Smooth muscle cell (in vitro differentiated cells): ENCODE results near the gene ZNF75A. TPM values are rescaled to one million over a fixed set of nuclear protein-coding genes. Genes with fewer than 3 reads are reported as not detected.

Source experiments
- DNase-seq: peaks from one replicate; lab custom pipeline; 2025; ENCODE audit not compliant: unreplicated experiment; lab: John Stamatoyannopoulos, UW
- H2AFZ ChIP-seq: fragments of 200-600 bp; sonication (generic); 2 replicates; pipeline ENCODE4 v1.6.0; 2016; ENCODE audit warnings: antibody characterized with exemption, low read depth, mild to moderate bottlenecking
- H3F3A ChIP-seq: fragments of 200-600 bp; sonication (generic); 2 replicates; pipeline ENCODE4 v1.6.0; 2017; ENCODE audit warnings: antibody characterized with exemption, low read depth
- H3K27ac ChIP-seq: fragments of 200-600 bp; sonication (generic); 2 replicates; pipeline ENCODE4 v1.5.1; 2016; ENCODE audit warnings: low read depth, mild to moderate bottlenecking
- H3K27me3 ChIP-seq: fragments of 200-600 bp; sonication (generic); 2 replicates; pipeline ENCODE4 v1.6.1; 2016; ENCODE audit warnings: low read depth, mild to moderate bottlenecking
- H3K36me3 ChIP-seq: fragments of 200-600 bp; sonication (generic); 2 replicates; pipeline ENCODE4 v1.5.1; 2016; ENCODE audit warnings: low read depth
- H3K4me1 ChIP-seq: fragments of 200-600 bp; sonication (generic); 2 replicates; pipeline ENCODE4 v1.5.1; 2016; ENCODE audit warnings: low read depth
- H3K4me2 ChIP-seq: fragments of 200-600 bp; sonication (generic); 2 replicates; pipeline ENCODE4 v1.6.0; 2016; ENCODE audit warnings: mild to moderate bottlenecking
- H3K4me3 ChIP-seq: fragments of 200-600 bp; sonication (generic); 2 replicates; pipeline ENCODE4 v1.5.1; 2016; ENCODE audit warnings: mild to moderate bottlenecking
- H3K79me2 ChIP-seq: fragments of 200-600 bp; sonication (generic); 2 replicates; pipeline ENCODE4 v1.6.0; 2016; ENCODE audit warnings: low read depth, mild to moderate bottlenecking
- H3K9ac ChIP-seq: fragments of 200-600 bp; sonication (generic); 2 replicates; pipeline ENCODE4 v1.6.0; 2016; ENCODE audit warnings: low read depth
- H3K9me3 ChIP-seq: fragments of 200-600 bp; sonication (generic); replicated peaks from 2 replicates; pipeline ENCODE4 v1.5.1; 2016; ENCODE audit warnings: low read depth
- H4K20me1 ChIP-seq: fragments of 200-600 bp; sonication (generic); 2 replicates; pipeline ENCODE4 v1.6.0; 2016; ENCODE audit warnings: low read depth
- CTCF ChIP-seq: fragments of 200-600 bp; sonication (generic); IDR thresholded peaks from 2 replicates; pipeline ENCODE4 v1.5.1; 2017; ENCODE audit warnings: borderline replicate concordance, mild to moderate bottlenecking, antibody characterized with exemption; ENCODE audit not compliant: insufficient read depth, poor library complexity, severe bottlenecking
- WGBS: methylation state at CpG from one replicate; pipeline ENCODE4 v1.1.7; 2016; ENCODE audit warnings: low lambda C conversion rate; 5-methylcytosine and 5-hydroxymethylcytosine counted together
- polyA plus RNA-seq: library from polyadenylated mRNA; unstranded; fragments of >200 nt; fragmentation: Nextera tagmentation; extraction: Ambion mirVana; gene quantifications from 2 replicates; pipeline ENCODE4 v1.2.1, GENCODE V29; 2016
- total RNA-seq: library from RNA; depleted of rRNA; stranded (reverse); fragments of >200 nt; gene quantifications from 2 replicates; pipeline ENCODE4 v1.2.3, GENCODE V29; 2014

The ZNF75A gene
- total and polyA plus RNA-seq, 2 experiments from 2014 or later, result 13.5 to 24.8 TPM

DNA sequence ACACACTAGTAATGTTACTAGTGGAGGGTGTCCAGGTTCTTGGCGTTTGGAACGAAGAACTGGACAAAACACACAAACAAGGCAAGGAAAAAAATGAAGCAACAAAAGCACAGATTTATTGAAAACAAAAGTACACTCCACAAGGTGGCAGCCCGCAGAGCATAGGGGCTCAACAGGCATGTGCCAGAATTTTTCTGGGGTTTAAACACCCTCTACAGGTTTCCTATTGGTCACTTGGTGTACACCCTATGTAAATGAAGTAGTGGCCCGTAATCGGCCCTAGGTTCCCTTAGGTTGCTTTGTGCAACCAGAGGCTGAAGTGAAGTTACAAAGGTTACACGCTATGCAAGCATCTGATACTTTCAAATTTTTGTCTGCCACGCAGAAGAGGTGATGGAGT lies 58.5 kb downstream of the ZNF75A start:
- H3K9ac ChIP-seq, result no peak overlapping the region
- no peak for DNase-seq
- H3K36me3 ChIP-seq, result no peaks in the 10 kb centered on the region
- H3K4me1 ChIP-seq, result no peaks in the 10 kb centered on the region
- 83% methylated on average over 7 of the region's 7 CpGs for WGBS
- H2AFZ ChIP-seq, result no peak overlapping the region
- no peaks in the 10 kb centered on the region for H3K79me2 ChIP-seq
- no peak overlapping the region for H3K27ac ChIP-seq
- TF ChIP-seq CTCF, result no peak
- H3F3A ChIP-seq, result no peaks in the 10 kb centered on the region
- H4K20me1 ChIP-seq, result no peaks in the 10 kb centered on the region
- H3K4me3 ChIP-seq, result no peak overlapping the region
- H3K9me3 ChIP-seq, result no peaks in the 10 kb centered on the region
- H3K27me3 ChIP-seq, result no peaks in the 10 kb centered on the region
- no peak overlapping the region for H3K4me2 ChIP-seq

GRCh38 chr16:3364774-3365427 lies 59.6 kb downstream of the ZNF75A start:
- Histone ChIP-seq H3K4me3 (no peak overlapping the region), H3K27me3 (no peaks in the 10 kb centered on the region), H4K20me1 (no peaks in the 10 kb centered on the region), H3K9me3 (no peaks in the 10 kb centered on the region), H3K27ac (no peak overlapping the region), H3K4me1 (no peaks in the 10 kb centered on the region), H3F3A (no peaks in the 10 kb centered on the region), H2AFZ (no peak overlapping the region), H3K9ac (no peak overlapping the region), H3K79me2 (no peaks in the 10 kb centered on the region), H3K36me3 (no peaks in the 10 kb centered on the region), H3K4me2 (no peak overlapping the region)
- 91% methylated on average over 42 of the region's 42 CpGs for WGBS
- DNase-seq, result no peak
- TF ChIP-seq CTCF, result no peak

Other genes starting within 250 kb of the ZNF75A start
- gene IL32, start 239.9 kb upstream of the ZNF75A start, total RNA-seq, result 25.1 and 26.3 TPM in 2 replicates
- 27.7 and 35.0 TPM in 2 replicates for gene IL32, start 239.9 kb upstream of the ZNF75A start, polyA plus RNA-seq
- not detected in 2 replicates for gene ZSCAN10, start 206.2 kb upstream of the ZNF75A start, total RNA-seq
- 0.30 TPM in 1 of 2 replicates, not detected in the other for gene ZSCAN10, start 206.2 kb upstream of the ZNF75A start, polyA plus RNA-seq
- 7.2 and 7.9 TPM in 2 replicates for gene ZNF205, start 192.9 kb upstream of the ZNF75A start, total RNA-seq
- 11.9 and 12.8 TPM in 2 replicates for gene ZNF205, start 192.9 kb upstream of the ZNF75A start, polyA plus RNA-seq
- 4.4 and 9.2 TPM in 2 replicates for gene ZNF213, start 170.5 kb upstream of the ZNF75A start, total RNA-seq
- gene ZNF213, start 170.5 kb upstream of the ZNF75A start, polyA plus RNA-seq, result 8.3 and 9.6 TPM in 2 replicates
- gene OR1F1, start 117.3 kb upstream of the ZNF75A start, total RNA-seq, result not detected in 2 replicates
- gene OR1F1, start 117.3 kb upstream of the ZNF75A start, polyA plus RNA-seq, result not detected in 2 replicates
- 7.7 and 8.7 TPM in 2 replicates for gene ZNF200, start 70.3 kb upstream of the ZNF75A start, total RNA-seq
- gene ZNF200, start 70.3 kb upstream of the ZNF75A start, polyA plus RNA-seq, result 6.1 and 7.0 TPM in 2 replicates
- 0.72 TPM in 1 of 2 replicates, not detected in the other for gene MEFV, start 48.9 kb upstream of the ZNF75A start, total RNA-seq
- gene MEFV, start 48.9 kb upstream of the ZNF75A start, polyA plus RNA-seq, result not detected in 2 replicates
- gene ZNF263, start 22.0 kb upstream of the ZNF75A start, total RNA-seq, result 17.6 and 32.2 TPM in 2 replicates
- gene ZNF263, start 22.0 kb upstream of the ZNF75A start, polyA plus RNA-seq, result 27.4 and 29.0 TPM in 2 replicates
- gene TIGD7, start 67 bp upstream of the ZNF75A start, total RNA-seq, result 5.0 and 7.4 TPM in 2 replicates
- gene TIGD7, start 67 bp upstream of the ZNF75A start, polyA plus RNA-seq, result 1.7 and 3.6 TPM in 2 replicates
- gene OR2C1, start 50.4 kb downstream of the ZNF75A start, total RNA-seq, result 0.36 TPM in 1 of 2 replicates, not detected in the other
- gene OR2C1, start 50.4 kb downstream of the ZNF75A start, polyA plus RNA-seq, result not detected in 2 replicates
- 13.5 and 14.8 TPM in 2 replicates for gene ZSCAN32, start 95.5 kb downstream of the ZNF75A start, total RNA-seq
- gene ZSCAN32, start 95.5 kb downstream of the ZNF75A start, polyA plus RNA-seq, result 7.4 and 8.8 TPM in 2 replicates
- gene ZNF174, start 95.7 kb downstream of the ZNF75A start, total RNA-seq, result 8.0 and 10.4 TPM in 2 replicates
- gene ZNF174, start 95.7 kb downstream of the ZNF75A start, polyA plus RNA-seq, result 6.8 and 8.3 TPM in 2 replicates
- 12.5 and 16.2 TPM in 2 replicates for gene ZNF597, start 138.0 kb downstream of the ZNF75A start, total RNA-seq
- gene ZNF597, start 138.0 kb downstream of the ZNF75A start, polyA plus RNA-seq, result 5.7 and 6.7 TPM in 2 replicates
- gene NAA60, start 138.2 kb downstream of the ZNF75A start, total RNA-seq, result 23.6 and 42.6 TPM in 2 replicates
- gene NAA60, start 138.2 kb downstream of the ZNF75A start, polyA plus RNA-seq, result 54.1 and 59.2 TPM in 2 replicates
- not detected in 2 replicates for gene C16orf90, start 190.0 kb downstream of the ZNF75A start, total RNA-seq
- gene C16orf90, start 190.0 kb downstream of the ZNF75A start, polyA plus RNA-seq, result not detected in 2 replicates
- 16.5 and 20.5 TPM in 2 replicates for gene CLUAP1, start 195.5 kb downstream of the ZNF75A start, total RNA-seq
- gene CLUAP1, start 195.5 kb downstream of the ZNF75A start, polyA plus RNA-seq, result 18.7 and 18.9 TPM in 2 replicates